Heart right ventricle (tissue), 16 donors: ENCODE measurements around the gene MSANTD1. TPM values are rescaled to one million over a fixed set of nuclear protein-coding genes. Genes with fewer than 3 reads are reported as not detected.

Experiments
- ATAC-seq, 8 donors: fragments of 200-7000 bp; cut with Tn5 transposase; one replicate each; pipeline ENCODE4 v1.9.1; 2020; ENCODE audit warnings: mild to moderate bottlenecking in 8 of 8, moderate library complexity in 8 of 8, moderate number of reproducible peaks in 1 of 8
- DNase-seq, 2 donors: peaks; one replicate each; pipeline ENCODE4 v3.0.0-alpha.2; 2020
- H3K27ac ChIP-seq, 10 donors: fragments of 200-600 bp; sonication (generic) in 2 of 10; one replicate each; pipeline versions ENCODE4 v1.5.0 to v1.8.0; 2020 to 2022; ENCODE audit warnings: mild to moderate bottlenecking in 3 of 10
- H3K27me3 ChIP-seq, 7 donors: fragments of 200-600 bp; one replicate each; pipeline ENCODE4 v1.8.0; 2021 to 2022; ENCODE audit warnings: mild to moderate bottlenecking in 2 of 7
- H3K36me3 ChIP-seq, 9 donors: fragments of 200-600 bp; sonication (generic) in 1 of 9; one replicate each; pipeline versions ENCODE4 v1.5.0 to v1.8.0; 2020 to 2022; ENCODE audit warnings: mild to moderate bottlenecking in 2 of 9
- H3K4me1 ChIP-seq, 9 donors: fragments of 200-600 bp; sonication (generic) in 1 of 9; one replicate each; pipeline versions ENCODE4 v1.5.0 to v1.8.0; 2020 to 2022; ENCODE audit warnings: mild to moderate bottlenecking in 4 of 9
- H3K4me3 ChIP-seq, 10 donors: fragments of 200-600 bp; sonication (generic) in 2 of 10; one replicate each; pipeline versions ENCODE4 v1.5.0 to v1.8.0; 2020 to 2022; ENCODE audit warnings: mild to moderate bottlenecking in 7 of 10, moderate library complexity in 2 of 10
- H3K9me3 ChIP-seq, 11 donors: fragments of 200-600 bp in 10 of 11; sonication (generic) in 2 of 11; one replicate each; pipeline versions ENCODE4 v1.5.0 to v1.8.0; 2013 to 2022; ENCODE audit warnings: mild to moderate bottlenecking in 2 of 11, control low read depth in 1 of 11, moderate library complexity in 1 of 11
- CTCF ChIP-seq, 9 donors: fragments of 200-600 bp; sonication (generic) in 2 of 9; IDR thresholded peaks; one replicate each; pipeline versions ENCODE4 v1.5.0 to v1.8.0; 2021 to 2022; ENCODE audit warnings: antibody characterized with exemption in 9 of 9, mild to moderate bottlenecking in 5 of 9, moderate library complexity in 1 of 9
- WGBS, 2 donors: extraction: QIAGEN DNeasy Blood & Tissue Kit; methylation state at CpG; one replicate each; pipeline ENCODE4 v1.1.7; 2013; ENCODE audit warnings: inconsistent platforms in 1 of 2; 5-methylcytosine and 5-hydroxymethylcytosine counted together
- intact Hi-C, 10 donors: fragments of 100-400 bp; cut with DNase I; formaldehyde crosslinking; loops; one replicate each; pipeline versions ENCODE4 v1.11.1 to v1.14.2; 2022
- polyA plus RNA-seq, 2 donors: library from polyadenylated mRNA; stranded (reverse); fragments of 200-250 nt; gene quantifications; one replicate each; pipeline ENCODE4 v1.2.3, GENCODE V29; 2013
- total RNA-seq, 10 donors: library from RNA; stranded (reverse); fragmentation: NEBNext Ultra II Directional in 3 of 10; extraction: Animal tissue kit (Norgen Biotek cat#: 25700) in 3 of 10; gene quantifications; one replicate each; pipeline versions ENCODE4 v1.2.1 to v1.2.4, GENCODE V29; 2021 to 2023
- donor health status: Arrhythmogenic right ventricular cardiomyopathy.
- donor health status: ischemic (EF 13 %, LVEDD 7.1; RV severe dilation, severe dysfunction).
- donor health status: healthy with polysubstance abuse.
- donor health status: DM: no; HTN: yes; CAD: no.
- donor health status: DM: no; HTN: no; CAD: no.
- donor health status: ischemic (EF 25% LVEDD 6.9; RV normal size, moderate dysfunction).
- donor health status: ischemic (EF 25% LVEDD 5.7; RV mildly dilated, moderate dysfunction).
- donor health status: healthy.
- donor health status: DM: yes; HTN: yes; CAD: no.
- donor health status: Ischemic cardiomyopathy.
- donor health status: ischemic (EF 35%, LVEDD 5.7; RV mildly dilated, moderate dysfunction).
- donor health status: nonischemic (EF 11% LVEDD 7.7; RV severe dilation, severe dysfunction).
- donor health status: DM: yes; HTN: yes; CAD: no.
- donor health status: PGD.
- donor health status: ischemic (EF 29% LVEDD 5.4; RV normal size, mild dysfunction).
- donor health status: nonischemic (EF 23%, LVEDD 6.1; RV moderate dilation, normal function).

The MSANTD1 gene
- total and polyA plus RNA-seq, 12 donors = 0.25 to 1.2 (median 0.41) TPM

GRCh38 chr4:3213661-3214250 lies 35.2 kb upstream of the MSANTD1 start:
- no peaks in the 10 kb centered on the region for H3K4me1 ChIP-seq
- no peak overlapping the region for H3K4me3 ChIP-seq
- intact Hi-C loops = no loop called here
- DNase-seq (no peak), ATAC-seq (no peak)
- H3K36me3 ChIP-seq = peaks cover 4 to 100% (median 57%) of the 10 kb centered on the region in 9 donors
- H3K27me3 ChIP-seq = no peaks in the 10 kb centered on the region
- WGBS, 2 donors = 96 to 97% methylated on average over 15 of the region's 15 CpGs
- no peak for TF ChIP-seq CTCF (IDR thresholded peaks at IDR 0.05)
- no peak overlapping the region for H3K27ac ChIP-seq
- H3K9me3 ChIP-seq = no peaks in the 10 kb centered on the region

- no peak overlapping the region for H3K27ac ChIP-seq
- 93 to 94% methylated on average over 12 of the region's 12 CpGs for WGBS, 2 donors
- no peak for DNase-seq
- peaks cover 0 to 11% (median 0%) of the 10 kb centered on the region in 9 donors for H3K4me1 ChIP-seq
- H3K4me3 ChIP-seq = no peak overlapping the region
- no peaks in the 10 kb centered on the region for H3K9me3 ChIP-seq
- ATAC-seq = no peak
- no peak for TF ChIP-seq CTCF (IDR thresholded peaks at IDR 0.05)
- H3K36me3 ChIP-seq = peaks cover 0 to 100% (median 54%) of the 10 kb centered on the region in 9 donors
- intact Hi-C loops = no loop called here
- no peaks in the 10 kb centered on the region for H3K27me3 ChIP-seq
These were observed 33.7 kb upstream of the MSANTD1 start for GRCh38 chr4:3215256-3215655.

- TF ChIP-seq CTCF (IDR thresholded peaks at IDR 0.05) = no peak
- intact Hi-C loops = no loop called here
- Histone ChIP-seq H3K36me3 (peaks cover 0 to 100% (median 55%) of the 10 kb centered on the region in 9 donors), H3K4me3 (no peak overlapping the region), H3K27me3 (no peaks in the 10 kb centered on the region), H3K9me3 (no peaks in the 10 kb centered on the region), H3K27ac (no peak overlapping the region), H3K4me1 (peaks cover 0 to 16% (median 0%) of the 10 kb centered on the region in 9 donors)
- 96 to 99% methylated on average over 4 of the region's 4 CpGs for WGBS, 2 donors
- no peak for DNase-seq
- no peak for ATAC-seq
These were observed 33.2 kb upstream of the MSANTD1 start for GRCh38 chr4:3215733-3216132.

DNA sequence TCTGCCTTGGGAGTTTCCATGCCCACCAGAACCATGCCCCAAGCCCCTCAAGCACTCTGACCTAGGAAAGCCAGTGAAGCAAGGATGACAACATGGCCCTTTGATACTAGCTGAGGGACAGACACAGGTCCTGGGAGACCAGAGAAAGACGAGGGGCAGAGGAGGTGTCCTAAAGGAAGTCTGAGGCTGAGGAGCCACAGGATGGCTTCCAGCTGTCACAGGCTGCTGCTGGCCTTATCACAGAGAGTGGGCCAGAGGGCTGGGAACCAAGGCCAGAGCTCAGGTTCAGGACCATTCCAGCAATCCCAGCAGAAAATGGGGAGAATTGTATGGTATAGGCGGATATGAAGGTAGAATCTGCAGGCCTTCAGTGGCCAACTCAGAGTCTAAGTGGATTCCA lies 31.7 kb upstream of the MSANTD1 start:
- intact Hi-C loops = no loop called here
- Histone ChIP-seq H3K36me3 (peaks cover 0 to 100% (median 62%) of the 10 kb centered on the region in 9 donors), H3K9me3 (no peaks in the 10 kb centered on the region), H3K4me1 (peaks cover 0 to 22% (median 0%) of the 10 kb centered on the region in 9 donors), H3K27ac (no peak overlapping the region), H3K4me3 (no peak overlapping the region), H3K27me3 (no peaks in the 10 kb centered on the region)
- DNase-seq (no peak), ATAC-seq (no peak)
- no peak for TF ChIP-seq CTCF (IDR thresholded peaks at IDR 0.05)
- WGBS, 2 donors = 75 to 81% methylated on average over 2 of the region's 2 CpGs
